Measurements from ENCODE around the gene ANKRD16. TPM values are rescaled to one million over a fixed set of nuclear protein-coding genes. Genes with fewer than 3 reads are reported as not detected.

ANKRD16 gene
- total and polyA plus RNA-seq, 2 of the 8 experiments (the other 6 are each of a cell fraction or from before 2014, with no cell fraction given): 8.2 to 12.7 TPM

DNA sequence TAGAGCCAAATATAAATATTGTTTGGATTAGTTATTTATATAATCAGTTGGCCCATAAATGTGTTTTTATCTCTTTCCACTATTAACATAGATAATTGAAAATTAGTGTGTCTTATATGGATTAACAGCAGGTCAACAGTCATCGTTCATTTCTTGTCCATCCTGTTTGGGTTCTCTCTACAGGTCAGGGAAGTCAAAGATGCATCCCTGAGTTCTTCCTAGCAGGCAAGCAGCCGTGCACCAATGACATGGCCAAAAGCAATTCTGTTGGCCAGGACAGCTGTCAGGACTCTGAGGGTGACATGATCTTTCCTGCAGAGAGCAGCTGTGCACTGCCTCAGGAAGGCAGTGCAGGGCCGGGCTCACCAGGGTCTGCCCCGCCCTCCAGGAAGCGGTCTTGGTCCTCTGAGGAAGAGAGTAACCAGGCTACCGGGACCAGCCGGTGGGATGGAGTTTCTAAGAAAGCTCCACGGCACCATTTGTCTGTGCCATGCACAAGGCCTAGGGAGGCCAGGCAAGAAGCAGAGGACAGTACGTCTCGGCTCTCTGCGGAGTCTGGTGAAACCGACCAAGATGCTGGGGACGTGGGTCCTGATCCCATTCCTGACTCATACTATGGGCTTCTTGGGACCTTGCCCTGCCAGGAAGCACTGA is 16.3 kb upstream of the ANKRD16 start:
- Histone ChIP-seq H3K79me2 (ENCODE audit: control insufficient read depth in 1 of 2, insufficient read depth in 2 of 2, low read length in 2 of 2) (peaks cover 0 to 14% of the 10 kb centered on the region in 2 experiments; a peak in 2 of 4 replicates), H3K9ac (replicated peaks in 1 of 4; ENCODE audit: extremely low read depth in 1 of 4, low read depth in 3 of 4, low read length in 3 of 4) (no peak overlapping the region), H3K27me3 (replicated peaks in 1 of 4; ENCODE audit: control insufficient read depth in 3 of 4, extremely low read depth in 1 of 4, insufficient read depth in 3 of 4, low read length in 3 of 4) (no peaks in the 10 kb centered on the region), H2BK20ac (ENCODE audit: low read length) (no peak overlapping the region), H3K4ac (replicated peaks; ENCODE audit: insufficient read length, low read depth, low read length) (no peak overlapping the region), H3K4me2 (ENCODE audit: insufficient read depth in 1 of 2, low read depth in 2 of 2, low read length in 2 of 2) (no peak overlapping the region), H2BK15ac (ENCODE audit: low read length) (no peak overlapping the region), H3K4me3 (ENCODE audit: extremely low read depth in 1 of 4, insufficient read depth in 2 of 4, low read depth in 3 of 4, low read length in 4 of 4) (no peak overlapping the region), H3K56ac (replicated peaks; ENCODE audit: insufficient read length, low read depth, low read length) (no peak overlapping the region), H3K18ac (ENCODE audit: extremely low read depth, low read length) (no peak overlapping the region), H3K14ac (ENCODE audit: insufficient read length) (no peak overlapping the region), H2AK5ac (ENCODE audit: low read depth, low read length) (no peak overlapping the region), H3K79me1 (ENCODE audit: low read depth, low read length) (no peaks in the 10 kb centered on the region; the same call in 1 of the 2 replicates), H4K91ac (replicated peaks; ENCODE audit: insufficient read length, low read length) (no peak overlapping the region), H3K4me1 (replicated peaks in 1 of 4; ENCODE audit: control insufficient read depth in 3 of 4, insufficient read depth in 4 of 4, low read length in 3 of 4) (no peaks in the 10 kb centered on the region), H3K23me2 (ENCODE audit: low read depth, low read length) (no peaks in the 10 kb centered on the region), H3K36me3 (ENCODE audit: control insufficient read depth in 2 of 4, insufficient read depth in 4 of 4, low read length in 3 of 4) (peaks cover 6 to 28% (median 18%) of the 10 kb centered on the region in 4 experiments; a peak in 6 of 8 replicates), H2BK120ac (replicated peaks; ENCODE audit: low read depth, low read length) (no peak overlapping the region), H3K9me3 (ENCODE audit: insufficient read depth in 2 of 2, low read depth in 1 of 2, low read length in 1 of 2) (no peaks in the 10 kb centered on the region), H4K8ac (ENCODE audit: extremely low read depth, insufficient read depth, low read length) (no peak overlapping the region), H3K23ac (ENCODE audit: insufficient read length) (no peak overlapping the region), H2BK5ac (ENCODE audit: low read depth, low read length) (no peak overlapping the region), H4K20me1 (replicated peaks in 1 of 2; ENCODE audit: control insufficient read depth in 1 of 2, insufficient read depth in 2 of 2, low read length in 2 of 2) (peaks cover 4 to 11% of the 10 kb centered on the region in 2 experiments), H3K27ac (ENCODE audit: low read depth, low read length) (no peak overlapping the region), H4K5ac (ENCODE audit: insufficient read length, low read depth, low read length) (no peak overlapping the region), H2BK12ac (ENCODE audit: low read depth, low read length) (no peak overlapping the region), H2AFZ (ENCODE audit: low read length) (no peak overlapping the region)
- FAIRE-seq: no peak
- ChIA-PET POLR2A (ENCODE audit: partially characterized antibody) (no interaction called here), CTCF (ENCODE audit: partially characterized antibody) (no interaction called here)
- DNase-seq (ENCODE audit: low read depth in 1 of 2, low spot score in 2 of 2): no peak
- 95% methylated on average over 13 of the region's 13 CpGs; no CpG with 5 or more reads in 1 of the 2 experiments for WGBS, 2 experiments (ENCODE audit: extremely low coverage in 1 of 2, insufficient coverage in 1 of 2, insufficient read length in 1 of 2, insufficient replicate concordance in 2 of 2, low coverage in 1 of 2, low lambda C conversion rate in 2 of 2, missing lambda C conversion rate in 1 of 2)
- TF ChIP-seq JUND (IDR thresholded peaks at IDR 0.05; ENCODE audit: low read length): no peak
- no peak for TF ChIP-seq SIRT6 (IDR thresholded peaks at IDR 0.05; ENCODE audit: low read length)
- TF ChIP-seq CREB1 (IDR thresholded peaks at IDR 0.05): no peak
- TF ChIP-seq SAP30 (IDR thresholded peaks at IDR 0.05; ENCODE audit: insufficient read depth, insufficient replicate concordance, low read length): no peak
- TF ChIP-seq POLR2AphosphoS5 (IDR thresholded peaks at IDR 0.05; ENCODE audit: low read depth, low read length): no peak
- TF ChIP-seq HDAC6 (IDR thresholded peaks at IDR 0.05; ENCODE audit: low read depth, low read length): no peak
- TF ChIP-seq CTBP2 (IDR thresholded peaks at IDR 0.05; ENCODE audit: borderline replicate concordance, insufficient read depth, insufficient read length, low read length): no peak
- no peak for TF ChIP-seq E2F6 (IDR thresholded peaks at IDR 0.05)
- no peak for TF ChIP-seq SP2 (IDR thresholded peaks at IDR 0.05; ENCODE audit: low read length)
- TF ChIP-seq RAD21 (IDR thresholded peaks at IDR 0.05 in 1 of 2, conservative IDR thresholded peaks at IDR 0.05 in 1 of 2; ENCODE audit: low read depth in 2 of 2, low read length in 2 of 2): no peak
- no peak for TF ChIP-seq KDM4A (IDR thresholded peaks at IDR 0.05; ENCODE audit: low read depth, low read length, severe bottlenecking)
